CD8-positive, alpha-beta memory T cell (primary cell): ENCODE data around the gene KCNQ5. TPM values are rescaled to one million over a fixed set of nuclear protein-coding genes. Genes with fewer than 3 reads are reported as not detected.
A peak's percentile ranks its signal among the peaks of the same experiment; 100 is the strongest.

ENCODE experiments used
- CTCF ChIA-PET: fragments of 350-600 bp; sonication (Branson Sonifier 250); formaldehyde crosslinking; loops from one replicate; lab custom pipeline; 2021; ENCODE audit warnings: antibody characterized with exemption; lab: Charles Lee
- POLR2A ChIA-PET: fragments of 350-600 bp; sonication (Branson Sonifier 250); formaldehyde crosslinking; loops from one replicate; lab custom pipeline; 2021; ENCODE audit warnings: antibody characterized with exemption; lab: Charles Lee
- DNase-seq, 5 donors: peaks; one replicate each; pipeline versions ENCODE4 v3.0.0 to v3.0.0-alpha.2; 2020 to 2022; ENCODE audit warnings: mixed read lengths in 1 of 5
- H3K27ac ChIP-seq: one replicate; pipeline ENCODE4 v1.7.0; 2013; ENCODE audit warnings: low read depth, mild to moderate bottlenecking, low read length, moderate library complexity
- H3K27me3 ChIP-seq: 2 replicates; pipeline ENCODE4 v1.7.0; 2013; ENCODE audit warnings: low read length, mild to moderate bottlenecking; ENCODE audit not compliant: insufficient read depth, poor library complexity, severe bottlenecking
- H3K36me3 ChIP-seq: 2 replicates; pipeline ENCODE4 v1.7.0; 2013; ENCODE audit warnings: mild to moderate bottlenecking, low read length, moderate library complexity; ENCODE audit not compliant: insufficient read depth
- H3K4me1 ChIP-seq: 2 replicates; pipeline ENCODE4 v1.7.0; 2013; ENCODE audit warnings: mild to moderate bottlenecking, low read length, moderate library complexity; ENCODE audit not compliant: insufficient read depth
- H3K4me3 ChIP-seq: 2 replicates; pipeline ENCODE4 v1.7.0; 2013; ENCODE audit warnings: mild to moderate bottlenecking, low read length
- H3K9me3 ChIP-seq: 2 replicates; pipeline ENCODE4 v1.7.0; 2013; ENCODE audit warnings: mild to moderate bottlenecking, low read length
- H3K27ac Mint-ChIP-seq, 8 donors: one replicate each; pipeline ENCODE4 v1.8.0; 2020 to 2021; ENCODE audit warnings: mixed read lengths in 8 of 8, mild to moderate bottlenecking in 6 of 8, inconsistent platforms in 3 of 8, moderate library complexity in 3 of 8
- H3K27me3 Mint-ChIP-seq, 2 donors: one replicate each; pipeline ENCODE4 v1.8.0; 2020 to 2021; ENCODE audit warnings: mixed read lengths in 2 of 2, mild to moderate bottlenecking in 1 of 2, moderate library complexity in 1 of 2
- H3K36me3 Mint-ChIP-seq, 3 donors: one replicate each; pipeline ENCODE4 v1.8.0; 2020 to 2021; ENCODE audit warnings: mixed read lengths in 3 of 3, inconsistent platforms in 1 of 3, mild to moderate bottlenecking in 1 of 3
- H3K4me1 Mint-ChIP-seq, 3 donors: one replicate each; pipeline ENCODE4 v1.8.0; 2020 to 2021; ENCODE audit warnings: mixed read lengths in 3 of 3, inconsistent platforms in 1 of 3, mild to moderate bottlenecking in 1 of 3
- H3K4me3 Mint-ChIP-seq, 7 donors: one replicate each; pipeline ENCODE4 v1.8.0; 2020 to 2021; ENCODE audit warnings: mixed read lengths in 7 of 7, mild to moderate bottlenecking in 6 of 7, moderate library complexity in 4 of 7, inconsistent platforms in 2 of 7
- H3K9me3 Mint-ChIP-seq, 5 donors: one replicate each; pipeline ENCODE4 v1.8.0; 2020 to 2022; ENCODE audit warnings: mixed read lengths in 5 of 5, mild to moderate bottlenecking in 3 of 5, moderate library complexity in 2 of 5, inconsistent platforms in 1 of 5
- polyA plus RNA-seq: library from polyadenylated mRNA; unstranded; fragments of 300-500 nt; fragmentation: Illumina TruSeq; gene quantifications from one replicate; pipeline ENCODE4 v1.2.3, GENCODE V29; 2021
- total RNA-seq, 2 experiments: library from RNA; stranded (reverse); gene quantifications; one replicate each; pipeline ENCODE4 v1.2.3, GENCODE V29; 2021

KCNQ5 gene
- total and polyA plus RNA-seq, 3 experiments from 2014 or later, result 0.85 to 8.5 (median 7.9) TPM

- POLR2A ChIA-PET, result no interaction called here
These were observed 451.4 kb downstream of the KCNQ5 start for GRCh38 chr6:73073238-73073637.

GRCh38 chr6:73074175-73074574 is 452.3 kb downstream of the KCNQ5 start:
- Histone ChIP-seq H3K9me3 (no peaks in the 10 kb centered on the region), H3K4me3 (no peak overlapping the region), H3K36me3 (no peaks in the 10 kb centered on the region), H3K27me3 (no peaks in the 10 kb centered on the region), H3K27ac (no peak overlapping the region), H3K4me1 (no peaks in the 10 kb centered on the region)
- H3K4me1 Mint-ChIP-seq, result no peaks in the 10 kb centered on the region
- DNase-seq, result no peak
- H3K27me3 Mint-ChIP-seq, result no peaks in the 10 kb centered on the region
- H3K9me3 Mint-ChIP-seq, result no peaks in the 10 kb centered on the region
- no peak overlapping the region for H3K27ac Mint-ChIP-seq
- H3K4me3 Mint-ChIP-seq, result no peak overlapping the region
- no peaks in the 10 kb centered on the region for H3K36me3 Mint-ChIP-seq
- CTCF ChIA-PET, result no interaction called here
- POLR2A ChIA-PET, result no interaction called here

More at GRCh38 chr6:73073238-73073637, 451.4 kb downstream of the KCNQ5 start:
- H3K9me3 ChIP-seq, result no peaks in the 10 kb centered on the region
- H3K27ac ChIP-seq, result no peak overlapping the region
- H3K27me3 Mint-ChIP-seq, result no peaks in the 10 kb centered on the region
- H3K27me3 ChIP-seq, result no peaks in the 10 kb centered on the region
- no peaks in the 10 kb centered on the region for H3K36me3 Mint-ChIP-seq
- no peak overlapping the region for H3K4me3 Mint-ChIP-seq
- CTCF ChIA-PET, result no interaction called here
- H3K9me3 Mint-ChIP-seq, result no peaks in the 10 kb centered on the region
- no peaks in the 10 kb centered on the region for H3K36me3 ChIP-seq
- H3K4me1 Mint-ChIP-seq, result no peaks in the 10 kb centered on the region
- DNase-seq, result no peak
- no peaks in the 10 kb centered on the region for H3K4me1 ChIP-seq
- H3K4me3 ChIP-seq, result no peak overlapping the region
- H3K27ac Mint-ChIP-seq, result no peak overlapping the region

GRCh38 chr6:73076211-73076954 is 454.5 kb downstream of the KCNQ5 start:
- no peaks in the 10 kb centered on the region for H3K27me3 Mint-ChIP-seq
- CTCF ChIA-PET, result no interaction called here
- POLR2A ChIA-PET, result no interaction called here

GRCh38 chr6:73078333-73078862 is 456.5 kb downstream of the KCNQ5 start:
- ChIA-PET POLR2A (no interaction called here), CTCF (no interaction called here)
- Histone ChIP-seq H3K9me3 (no peaks in the 10 kb centered on the region), H3K36me3 (no peaks in the 10 kb centered on the region), H3K27me3 (no peaks in the 10 kb centered on the region), H3K4me1 (no peaks in the 10 kb centered on the region), H3K27ac (no peak overlapping the region), H3K4me3 (no peak overlapping the region)
- no peak for DNase-seq
- Mint-ChIP-seq H3K9me3 (no peaks in the 10 kb centered on the region), H3K36me3 (no peaks in the 10 kb centered on the region), H3K4me3 (no peak overlapping the region), H3K27me3 (no peaks in the 10 kb centered on the region), H3K27ac (no peak overlapping the region), H3K4me1 (no peaks in the 10 kb centered on the region)

More at GRCh38 chr6:73076211-73076954, 454.5 kb downstream of the KCNQ5 start:
- Mint-ChIP-seq H3K9me3 (no peaks in the 10 kb centered on the region), H3K36me3 (no peaks in the 10 kb centered on the region), H3K4me1 (no peaks in the 10 kb centered on the region), H3K27ac (peak overlapping the region in 1 of 8 donors; percentile 74), H3K4me3 (no peak overlapping the region)
- Histone ChIP-seq H3K36me3 (no peaks in the 10 kb centered on the region), H3K4me1 (no peaks in the 10 kb centered on the region), H3K9me3 (no peaks in the 10 kb centered on the region), H3K27ac (no peak overlapping the region), H3K27me3 (no peaks in the 10 kb centered on the region), H3K4me3 (no peak overlapping the region)
- DNase-seq, result no peak

- Mint-ChIP-seq H3K36me3 (no peaks in the 10 kb centered on the region), H3K4me3 (no peak overlapping the region), H3K27ac (no peak overlapping the region), H3K9me3 (no peaks in the 10 kb centered on the region), H3K4me1 (no peaks in the 10 kb centered on the region), H3K27me3 (no peaks in the 10 kb centered on the region)
- H3K36me3 ChIP-seq, result no peaks in the 10 kb centered on the region
- H3K9me3 ChIP-seq, result no peaks in the 10 kb centered on the region
- H3K27me3 ChIP-seq, result no peaks in the 10 kb centered on the region
- POLR2A ChIA-PET, result no interaction called here
- DNase-seq, result no peak
- no peaks in the 10 kb centered on the region for H3K4me1 ChIP-seq
- CTCF ChIA-PET, result no interaction called here
- H3K4me3 ChIP-seq, result no peak overlapping the region
- H3K27ac ChIP-seq, result no peak overlapping the region
These were observed 457.2 kb downstream of the KCNQ5 start for GRCh38 chr6:73078908-73079610.

GRCh38 chr6:73079611-73079955 is 457.7 kb downstream of the KCNQ5 start:
- no peak overlapping the region for H3K27ac ChIP-seq

GRCh38 chr6:73079978-73080377 is 458.1 kb downstream of the KCNQ5 start:
- no peaks in the 10 kb centered on the region for H3K4me1 ChIP-seq
- POLR2A ChIA-PET, result no interaction called here
- H3K36me3 ChIP-seq, result no peaks in the 10 kb centered on the region
- H3K4me1 Mint-ChIP-seq, result no peaks in the 10 kb centered on the region
- H3K36me3 Mint-ChIP-seq, result no peaks in the 10 kb centered on the region
- no peak overlapping the region for H3K4me3 ChIP-seq
- no peak overlapping the region for H3K27ac Mint-ChIP-seq
- H3K4me3 Mint-ChIP-seq, result no peak overlapping the region
- DNase-seq, result no peak
- H3K9me3 ChIP-seq, result no peaks in the 10 kb centered on the region
- H3K27me3 ChIP-seq, result no peaks in the 10 kb centered on the region
- no peak overlapping the region for H3K27ac ChIP-seq
- H3K9me3 Mint-ChIP-seq, result no peaks in the 10 kb centered on the region
- CTCF ChIA-PET, result no interaction called here
- no peaks in the 10 kb centered on the region for H3K27me3 Mint-ChIP-seq

More at GRCh38 chr6:73079611-73079955, 457.7 kb downstream of the KCNQ5 start:
- no peaks in the 10 kb centered on the region for H3K9me3 ChIP-seq
- ChIA-PET CTCF (no interaction called here), POLR2A (no interaction called here)
- no peak for DNase-seq
- no peaks in the 10 kb centered on the region for H3K36me3 ChIP-seq
- H3K4me1 ChIP-seq, result no peaks in the 10 kb centered on the region
- H3K9me3 Mint-ChIP-seq, result no peaks in the 10 kb centered on the region
- H3K4me1 Mint-ChIP-seq, result no peaks in the 10 kb centered on the region
- H3K27ac Mint-ChIP-seq, result no peak overlapping the region
- no peak overlapping the region for H3K4me3 ChIP-seq
- no peaks in the 10 kb centered on the region for H3K27me3 ChIP-seq
- no peaks in the 10 kb centered on the region for H3K36me3 Mint-ChIP-seq
- no peaks in the 10 kb centered on the region for H3K27me3 Mint-ChIP-seq
- H3K4me3 Mint-ChIP-seq, result no peak overlapping the region

- no peak for DNase-seq
- no peaks in the 10 kb centered on the region for H3K36me3 Mint-ChIP-seq
- no peaks in the 10 kb centered on the region for H3K36me3 ChIP-seq
- ChIA-PET CTCF (no interaction called here), POLR2A (no interaction called here)
- no peaks in the 10 kb centered on the region for H3K27me3 Mint-ChIP-seq
- no peaks in the 10 kb centered on the region for H3K9me3 Mint-ChIP-seq
- no peak overlapping the region for H3K4me3 Mint-ChIP-seq
- no peak overlapping the region for H3K27ac Mint-ChIP-seq
- H3K4me3 ChIP-seq, result no peak overlapping the region
- H3K4me1 ChIP-seq, result no peaks in the 10 kb centered on the region
- H3K27me3 ChIP-seq, result no peaks in the 10 kb centered on the region
- H3K27ac ChIP-seq, result no peak overlapping the region
- H3K9me3 ChIP-seq, result no peaks in the 10 kb centered on the region
- no peaks in the 10 kb centered on the region for H3K4me1 Mint-ChIP-seq
These were observed 460.1 kb downstream of the KCNQ5 start for GRCh38 chr6:73081955-73082354.
